Measurements from ENCODE around the gene FADS2. TPM values are rescaled to one million over a fixed set of nuclear protein-coding genes. Genes with fewer than 3 reads are reported as not detected.

The FADS2 gene
- polyA plus RNA-seq, 1 donor from 2014 or later = 145 TPM

GRCh38 chr11:61879152-61879551 is 51.1 kb downstream of the FADS2 start:
- Histone ChIP-seq H4K20me1 (ENCODE audit: insufficient read depth) (no peaks in the 10 kb centered on the region), H3K4me3 (ENCODE audit: low read length) (no peak overlapping the region), H3F3A (ENCODE audit: insufficient read depth, low read length, poor library complexity, severe bottlenecking) (no peaks in the 10 kb centered on the region), H2AFZ (ENCODE audit: low read depth, low read length) (no peak overlapping the region), H3K9me2 (ENCODE audit: insufficient read depth, low read length) (no peaks in the 10 kb centered on the region), H3K9ac (ENCODE audit: low read length) (no peak overlapping the region), H3K27ac (ENCODE audit: low read length) (no peak overlapping the region), H3K4me2 (ENCODE audit: low read length) (no peak overlapping the region), H3K9me3 (ENCODE audit: low read length) (no peaks in the 10 kb centered on the region), H3K36me3 (ENCODE audit: insufficient read depth, low read length) (no peaks in the 10 kb centered on the region), H3K27me3 (ENCODE audit: insufficient read depth, low read depth, low read length) (no peaks in the 10 kb centered on the region), H3K79me2 (replicated peaks; ENCODE audit: insufficient read depth, low read length) (no peaks in the 10 kb centered on the region)
- TF ChIP-seq POLR2AphosphoS5 (IDR thresholded peaks at IDR 0.05) = no peak
- no peak for TF ChIP-seq TAF1 (IDR thresholded peaks at IDR 0.05; ENCODE audit: low read depth)

- Histone ChIP-seq H3K27ac (ENCODE audit: low read length) (no peak overlapping the region), H3K9me3 (ENCODE audit: low read length) (no peaks in the 10 kb centered on the region), H3K27me3 (ENCODE audit: insufficient read depth, low read depth, low read length) (no peaks in the 10 kb centered on the region), H3K4me3 (ENCODE audit: low read length) (no peak overlapping the region), H3K4me2 (ENCODE audit: low read length) (no peak overlapping the region), H3K36me3 (ENCODE audit: insufficient read depth, low read length) (no peaks in the 10 kb centered on the region), H3K9me2 (ENCODE audit: insufficient read depth, low read length) (no peaks in the 10 kb centered on the region), H3K9ac (ENCODE audit: low read length) (no peak overlapping the region), H2AFZ (ENCODE audit: low read depth, low read length) (no peak overlapping the region), H4K20me1 (ENCODE audit: insufficient read depth) (no peaks in the 10 kb centered on the region), H3F3A (ENCODE audit: insufficient read depth, low read length, poor library complexity, severe bottlenecking) (no peaks in the 10 kb centered on the region), H3K79me2 (replicated peaks; ENCODE audit: insufficient read depth, low read length) (no peaks in the 10 kb centered on the region)
- TF ChIP-seq SMC3 (conservative IDR thresholded peaks at IDR 0.05; ENCODE audit: poor library complexity) (no peak), MXI1 (conservative IDR thresholded peaks at IDR 0.05; ENCODE audit: poor library complexity, severe bottlenecking) (no peak), RAD21 (conservative IDR thresholded peaks at IDR 0.05) (no peak), POLR2AphosphoS5 (IDR thresholded peaks at IDR 0.05) (no peak), CTCF (IDR thresholded peaks at IDR 0.05; ENCODE audit: poor library complexity, severe bottlenecking) (no peak), REST (IDR thresholded peaks at IDR 0.05; ENCODE audit: borderline replicate concordance) (no peak), EZH2 (IDR thresholded peaks at IDR 0.05; ENCODE audit: borderline replicate concordance, insufficient read depth, low read length, poor library complexity, severe bottlenecking) (no peak), TAF1 (IDR thresholded peaks at IDR 0.05; ENCODE audit: low read depth) (no peak), EP300 (conservative IDR thresholded peaks at IDR 0.05; ENCODE audit: poor library complexity, severe bottlenecking) (no peak)
Observed at GRCh38 chr11:61880031-61880430, 51.9 kb downstream of the FADS2 start.

- no peaks in the 10 kb centered on the region for H3K79me2 ChIP-seq (replicated peaks; ENCODE audit: insufficient read depth, low read length)
Observed at GRCh38 chr11:61880454-61880853, 52.4 kb downstream of the FADS2 start.

More at GRCh38 chr11:61880454-61880853, 52.4 kb downstream of the FADS2 start:
- H3K27ac ChIP-seq (ENCODE audit: low read length) = no peak overlapping the region
- H3K36me3 ChIP-seq (ENCODE audit: insufficient read depth, low read length) = no peaks in the 10 kb centered on the region
- H3K9me3 ChIP-seq (ENCODE audit: low read length) = no peaks in the 10 kb centered on the region
- H4K20me1 ChIP-seq (ENCODE audit: insufficient read depth) = no peaks in the 10 kb centered on the region
- no peaks in the 10 kb centered on the region for H3K9me2 ChIP-seq (ENCODE audit: insufficient read depth, low read length)
- H3K27me3 ChIP-seq (ENCODE audit: insufficient read depth, low read depth, low read length) = no peaks in the 10 kb centered on the region
- H2AFZ ChIP-seq (ENCODE audit: low read depth, low read length) = no peak overlapping the region
- H3K4me3 ChIP-seq (ENCODE audit: low read length) = no peak overlapping the region
- H3K9ac ChIP-seq (ENCODE audit: low read length) = no peak overlapping the region
- no peaks in the 10 kb centered on the region for H3F3A ChIP-seq (ENCODE audit: insufficient read depth, low read length, poor library complexity, severe bottlenecking)
- H3K4me2 ChIP-seq (ENCODE audit: low read length) = no peak overlapping the region
- TF ChIP-seq EP300 (conservative IDR thresholded peaks at IDR 0.05; ENCODE audit: poor library complexity, severe bottlenecking) (no peak), EZH2 (IDR thresholded peaks at IDR 0.05; ENCODE audit: borderline replicate concordance, insufficient read depth, low read length, poor library complexity, severe bottlenecking) (no peak), RAD21 (conservative IDR thresholded peaks at IDR 0.05) (no peak), REST (IDR thresholded peaks at IDR 0.05; ENCODE audit: borderline replicate concordance) (no peak), MXI1 (conservative IDR thresholded peaks at IDR 0.05; ENCODE audit: poor library complexity, severe bottlenecking) (no peak), CTCF (IDR thresholded peaks at IDR 0.05; ENCODE audit: poor library complexity, severe bottlenecking) (no peak), SMC3 (conservative IDR thresholded peaks at IDR 0.05; ENCODE audit: poor library complexity) (no peak), TAF1 (IDR thresholded peaks at IDR 0.05; ENCODE audit: low read depth) (no peak), POLR2AphosphoS5 (IDR thresholded peaks at IDR 0.05) (no peak)
